Suprapubic skin (tissue), 4 donors: Measurements from ENCODE around the gene CRPPA. TPM values are rescaled to one million over a fixed set of nuclear protein-coding genes. Genes with fewer than 3 reads are reported as not detected.
A peak's percentile ranks its signal among the peaks of the same experiment; 100 is the strongest.

Experiments
- DNase-seq, 2 donors: peaks; one replicate each; pipeline ENCODE4 v3.0.0-alpha.2; 2019; ENCODE audit warnings: low spot score in 2 of 2
- H3K27ac ChIP-seq: fragments of 200-600 bp; sonication (generic); one replicate; pipeline ENCODE4 v1.5.1; 2019
- H3K27me3 ChIP-seq: fragments of 200-600 bp; sonication (generic); one replicate; pipeline ENCODE4 v1.5.1; 2019
- H3K36me3 ChIP-seq: fragments of 200-600 bp; sonication (generic); one replicate; pipeline ENCODE4 v1.5.1; 2019
- H3K4me1 ChIP-seq: fragments of 200-600 bp; sonication (generic); one replicate; pipeline ENCODE4 v1.5.1; 2019
- H3K4me3 ChIP-seq: fragments of 200-600 bp; sonication (generic); one replicate; pipeline ENCODE4 v1.5.1; 2019; ENCODE audit warnings: mild to moderate bottlenecking
- H3K9me3 ChIP-seq: fragments of 200-600 bp; sonication (generic); one replicate; pipeline ENCODE4 v1.5.1; 2019
- CTCF ChIP-seq, 2 donors: fragments of 200-600 bp in 1 of 2; fragments of 450-650 bp in 1 of 2; sonication (generic) in 1 of 2; IDR thresholded peaks; one replicate each; pipeline ENCODE4 v1.5.1; 2016 to 2019; ENCODE audit warnings: antibody characterized with exemption in 2 of 2, mild to moderate bottlenecking in 1 of 2, moderate library complexity in 1 of 2
- EP300 ChIP-seq: sonication (generic); formaldehyde crosslinking; IDR thresholded peaks from one replicate; pipeline ENCODE4 v1.6.1; 2017; ENCODE audit warnings: antibody characterized with exemption
- POLR2A ChIP-seq, 2 donors: fragments of 450-650 bp; IDR thresholded peaks; one replicate each; pipeline ENCODE4 v1.6.1; 2017; ENCODE audit warnings: antibody characterized with exemption in 2 of 2, mild to moderate bottlenecking in 2 of 2, moderate library complexity in 2 of 2
- POLR2AphosphoS5 ChIP-seq, 3 donors: sonication (generic); formaldehyde crosslinking; IDR thresholded peaks; one replicate each; pipeline ENCODE4 v1.6.1; 2017; ENCODE audit warnings: antibody characterized with exemption in 3 of 3
- WGBS: methylation state at CpG from one replicate; pipeline ENCODE4 v1.1.5; 2018; 5-methylcytosine and 5-hydroxymethylcytosine counted together
- total RNA-seq, 4 donors: library from RNA; depleted of rRNA; stranded (reverse); fragments of >200 nt; gene quantifications; one replicate each; pipeline ENCODE4 v1.1.0, GENCODE V29; 2016

Gene CRPPA
- total RNA-seq, result 1 to 10 TPM in 3 of 4 donors, under 1 TPM in 1; 0.95 to 2.0 (median 1.6) TPM

GRCh38 chr7:16421333-16422102 lies at the start of gene CRPPA:
TSS of gene CRPPA (minus strand) at chr7:16421538. CDS start at chr7:16421322, 216 bp downstream.
- TF ChIP-seq POLR2AphosphoS5 (IDR thresholded peaks at IDR 0.05) (no peak), CTCF (IDR thresholded peaks at IDR 0.05) (no peak), EP300 (no peak), POLR2A (IDR thresholded peaks at IDR 0.05) (no peak)
- no peaks in the 10 kb centered on the region for H3K9me3 ChIP-seq
- DNase-seq, result no peak

DNA sequence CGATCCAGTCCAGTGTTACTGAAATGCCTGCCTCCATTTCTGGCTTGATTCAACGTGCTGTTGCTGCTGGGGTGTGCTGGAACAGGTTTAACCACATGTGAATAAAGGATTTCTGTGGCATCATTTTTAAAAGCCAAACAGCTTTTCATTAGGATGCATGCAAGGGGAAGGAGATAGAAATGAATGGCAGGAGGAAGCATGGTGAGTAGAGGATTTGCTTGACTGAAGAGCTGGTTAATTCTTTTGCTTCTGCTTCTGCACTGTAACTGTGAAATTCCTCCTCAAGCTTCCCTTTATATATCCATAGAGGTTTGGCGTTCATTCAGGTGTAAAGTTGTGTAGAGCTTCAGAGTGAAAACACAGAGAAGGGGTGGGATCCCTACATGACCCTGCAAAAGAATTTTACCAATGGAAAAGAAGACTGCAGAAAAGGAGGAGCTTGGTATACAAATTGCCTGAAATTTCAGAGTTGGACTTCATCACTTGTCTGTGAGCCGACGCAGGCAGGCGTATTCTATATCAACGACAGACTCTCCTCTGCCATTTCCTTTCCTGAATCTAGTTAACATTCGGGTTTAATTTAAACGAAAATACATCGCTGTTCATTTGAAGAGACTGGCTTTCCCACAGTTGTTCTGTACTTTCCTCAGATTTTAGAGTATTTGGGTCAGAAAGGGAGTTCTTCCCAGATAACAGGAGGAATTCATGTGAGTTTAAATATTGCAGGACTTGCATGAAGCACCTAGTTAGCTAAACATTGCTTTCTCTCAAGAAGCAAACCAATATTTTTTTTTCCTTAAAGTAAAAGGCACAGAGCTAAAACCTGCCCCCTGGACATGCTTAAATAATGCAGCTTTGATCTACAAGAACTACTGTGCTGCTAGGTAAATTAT lies 44.4 kb upstream of the CRPPA start, which contains the start of gene SOSTDC1:
SOSTDC1 (minus strand) TSS at position 270 of the 893 bp plus-strand sequence; CDS start at position 200, 70 bp downstream.
- no peak for TF ChIP-seq POLR2AphosphoS5 (IDR thresholded peaks at IDR 0.05)
- TF ChIP-seq EP300, result no peak
- TF ChIP-seq CTCF (IDR thresholded peaks at IDR 0.05), result no peak
- no peak for TF ChIP-seq POLR2A (IDR thresholded peaks at IDR 0.05)
- H3K36me3 ChIP-seq, result no peaks in the 10 kb centered on the region
- peak within 1 kb of the TSS; percentile 30 for H3K4me3 ChIP-seq
- peaks cover 5% of the 10 kb centered on the region for H3K4me1 ChIP-seq
- WGBS, result 15% methylated on average over 10 of the region's 10 CpGs
- H3K9me3 ChIP-seq, result no peaks in the 10 kb centered on the region
- no peaks in the 10 kb centered on the region for H3K27me3 ChIP-seq
- no peak for DNase-seq
- peak within 1 kb of the TSS; percentile 80 for H3K27ac ChIP-seq

More at GRCh38 chr7:16421333-16422102, at the start of gene CRPPA:
- peak within 1 kb of the TSS; percentile 98 for H3K27ac ChIP-seq
- H3K36me3 ChIP-seq, result no peaks in the 10 kb centered on the region
- peak within 1 kb of the TSS; percentile 63 for H3K4me3 ChIP-seq
- 32% methylated on average over 10 of the region's 50 CpGs for WGBS
- H3K4me1 ChIP-seq, result peaks cover 23% of the 10 kb centered on the region
- no peaks in the 10 kb centered on the region for H3K27me3 ChIP-seq

- no peak for TF ChIP-seq EP300
- no peak for TF ChIP-seq CTCF (IDR thresholded peaks at IDR 0.05)
- no peak for TF ChIP-seq POLR2A (IDR thresholded peaks at IDR 0.05)
- no peak for TF ChIP-seq POLR2AphosphoS5 (IDR thresholded peaks at IDR 0.05)
- Histone ChIP-seq H3K4me1 (peaks cover 5% of the 10 kb centered on the region), H3K9me3 (no peaks in the 10 kb centered on the region), H3K4me3 (peak overlapping the region; percentile 30), H3K36me3 (no peaks in the 10 kb centered on the region), H3K27me3 (no peaks in the 10 kb centered on the region), H3K27ac (peak overlapping the region; percentile 80)
- no peak for DNase-seq
- WGBS, result 44% methylated on average over 10 of the region's 10 CpGs
These were observed 42.8 kb upstream of the CRPPA start for GRCh38 chr7:16463949-16464715.

DNA sequence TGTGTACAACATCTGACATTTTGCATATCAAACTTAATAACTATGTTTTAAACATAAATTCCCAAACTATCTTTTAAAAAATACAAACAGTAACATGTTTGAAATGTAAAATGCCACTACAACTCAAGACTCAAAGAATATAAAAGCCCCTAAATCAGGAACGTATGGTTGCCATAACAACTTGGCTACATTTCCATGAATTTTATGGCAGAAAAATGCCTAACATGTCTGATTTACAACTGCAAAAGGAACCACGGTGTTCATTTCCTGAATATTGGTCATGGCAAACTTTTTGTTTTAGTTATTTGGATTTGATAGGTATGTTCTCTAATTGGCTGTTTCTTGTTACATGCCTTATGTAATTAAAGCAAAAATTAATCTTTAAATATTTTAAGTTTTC lies 42.2 kb upstream of the CRPPA start:
- peaks cover 5% of the 10 kb centered on the region for H3K4me1 ChIP-seq
- no peak for DNase-seq
- TF ChIP-seq POLR2AphosphoS5 (IDR thresholded peaks at IDR 0.05) (no peak), CTCF (IDR thresholded peaks at IDR 0.05) (no peak), POLR2A (IDR thresholded peaks at IDR 0.05) (no peak), EP300 (no peak)
- 27% methylated on average over 2 of the region's 2 CpGs for WGBS
- H3K27ac ChIP-seq, result peak overlapping the region; percentile 80
- H3K36me3 ChIP-seq, result no peaks in the 10 kb centered on the region
- H3K27me3 ChIP-seq, result no peaks in the 10 kb centered on the region
- no peaks in the 10 kb centered on the region for H3K9me3 ChIP-seq
- H3K4me3 ChIP-seq, result peak overlapping the region; percentile 30
